ENCODE results near the gene PDZK1IP1. TPM values are rescaled to one million over a fixed set of nuclear protein-coding genes. Genes with fewer than 3 reads are reported as not detected.

PDZK1IP1 gene
- total RNA-seq, 2 donors from 2014 or later: 5.9 to 36.1 TPM

- H3K4me1 ChIP-seq (replicated peaks): no peaks in the 10 kb centered on the region
- no peak for TF ChIP-seq CTCF (IDR thresholded peaks at IDR 0.05)
- TF ChIP-seq POLR2AphosphoS5 (IDR thresholded peaks at IDR 0.05): no peak
- no peak for TF ChIP-seq POLR2A (IDR thresholded peaks at IDR 0.05)
- intact Hi-C loops (cut with DNase I): no loop called here
- 87% methylated on average over 4 of the region's 4 CpGs for WGBS
- no peaks in the 10 kb centered on the region for H3K36me3 ChIP-seq
- no peak overlapping the region for H3K27ac ChIP-seq
- H3K27me3 ChIP-seq (replicated peaks; ENCODE audit: insufficient read depth): no peaks in the 10 kb centered on the region
- H3K9me3 ChIP-seq: no peaks in the 10 kb centered on the region
- no peak for DNase-seq (ENCODE audit: low spot score)
- H3K4me3 ChIP-seq: no peak overlapping the region
Observed at GRCh38 chr1:47215713-47216112, 25.9 kb upstream of the PDZK1IP1 start.

- Histone ChIP-seq H3K27me3 (replicated peaks; ENCODE audit: insufficient read depth) (no peaks in the 10 kb centered on the region), H3K9me3 (no peaks in the 10 kb centered on the region), H3K27ac (no peak overlapping the region), H3K36me3 (no peaks in the 10 kb centered on the region), H3K4me3 (no peak overlapping the region), H3K4me1 (replicated peaks) (no peaks in the 10 kb centered on the region)
- no peak for DNase-seq (ENCODE audit: low spot score)
- intact Hi-C loops (cut with DNase I): no loop called here
- 79% methylated on average over 3 of the region's 3 CpGs for WGBS
- no peak for TF ChIP-seq CTCF (IDR thresholded peaks at IDR 0.05)
- no peak for TF ChIP-seq POLR2A (IDR thresholded peaks at IDR 0.05)
- no peak for TF ChIP-seq POLR2AphosphoS5 (IDR thresholded peaks at IDR 0.05)
Observed at GRCh38 chr1:47214549-47214948, 24.7 kb upstream of the PDZK1IP1 start.

- 80% methylated on average over 10 of the region's 11 CpGs for WGBS
- H3K36me3 ChIP-seq: no peaks in the 10 kb centered on the region
- H3K4me3 ChIP-seq: no peak overlapping the region
- H3K9me3 ChIP-seq: no peaks in the 10 kb centered on the region
- intact Hi-C loops (cut with DNase I): no loop called here
- no peak for DNase-seq (ENCODE audit: low spot score)
- H3K4me1 ChIP-seq (replicated peaks): no peaks in the 10 kb centered on the region
- H3K27me3 ChIP-seq (replicated peaks; ENCODE audit: insufficient read depth): no peaks in the 10 kb centered on the region
- no peak for TF ChIP-seq CTCF (IDR thresholded peaks at IDR 0.05)
- TF ChIP-seq POLR2AphosphoS5 (IDR thresholded peaks at IDR 0.05): no peak
- H3K27ac ChIP-seq: no peak overlapping the region
Observed at GRCh38 chr1:47213230-47213963, 23.6 kb upstream of the PDZK1IP1 start.

- DNase-seq (ENCODE audit: low spot score): no peak
- WGBS: 91% methylated on average over 4 of the region's 4 CpGs
- Histone ChIP-seq H3K27me3 (replicated peaks; ENCODE audit: insufficient read depth) (peaks cover 3% of the 10 kb centered on the region), H3K9me3 (no peaks in the 10 kb centered on the region), H3K36me3 (no peaks in the 10 kb centered on the region), H3K4me1 (replicated peaks) (no peaks in the 10 kb centered on the region), H3K4me3 (no peak overlapping the region), H3K27ac (no peak overlapping the region)
- intact Hi-C loops (cut with DNase I): no loop called here
- TF ChIP-seq POLR2AphosphoS5 (IDR thresholded peaks at IDR 0.05) (no peak), CTCF (IDR thresholded peaks at IDR 0.05) (no peak), POLR2A (IDR thresholded peaks at IDR 0.05) (no peak)
Observed at GRCh38 chr1:47212636-47213229, 22.9 kb upstream of the PDZK1IP1 start.

GRCh38 chr1:47211796-47212269, 22.0 kb upstream of the PDZK1IP1 start:
- DNase-seq (ENCODE audit: low spot score): no peak
- H3K9me3 ChIP-seq: no peaks in the 10 kb centered on the region
- intact Hi-C loops (cut with DNase I): no loop called here
- no peak overlapping the region for H3K4me3 ChIP-seq
- no peaks in the 10 kb centered on the region for H3K4me1 ChIP-seq (replicated peaks)
- H3K27ac ChIP-seq: no peak overlapping the region
- 46% methylated on average over 9 of the region's 9 CpGs for WGBS
- no peak for TF ChIP-seq POLR2A (IDR thresholded peaks at IDR 0.05)
- TF ChIP-seq CTCF (IDR thresholded peaks at IDR 0.05): no peak
- peak; percentile 22 for TF ChIP-seq POLR2AphosphoS5 (IDR thresholded peaks at IDR 0.05)
- peaks cover 3% of the 10 kb centered on the region for H3K27me3 ChIP-seq (replicated peaks; ENCODE audit: insufficient read depth)
- H3K36me3 ChIP-seq: no peaks in the 10 kb centered on the region
